ENCODE data around the gene BSND.

GRCh38 chr1:54976747-54977146 lies 22.0 kb upstream of the BSND start:
- TF ChIP-seq CTCF (IDR thresholded peaks at IDR 0.05; ENCODE audit: low read depth, low read length) (no peak), MAX (IDR thresholded peaks at IDR 0.05; ENCODE audit: low read depth, low read length) (no peak), POLR2A (IDR thresholded peaks at IDR 0.05; ENCODE audit: extremely low read depth, insufficient read length) (no peak), MYC (IDR thresholded peaks at IDR 0.05; ENCODE audit: low read depth, low read length) (no peak)

Measured in NB4 (cell line).